Urinary bladder (tissue), 4 donors: ENCODE data around the gene COBL. TPM values are rescaled to one million over a fixed set of nuclear protein-coding genes. Genes with fewer than 3 reads are reported as not detected.

Experiments
- DNase-seq: peaks from one replicate; pipeline ENCODE4 v3.0.0-alpha.2; 2015; ENCODE audit errors: extremely low spot score
- H3K27ac ChIP-seq: one replicate; pipeline ENCODE4 v1.5.1; 2013; ENCODE audit warnings: low read depth, mild to moderate bottlenecking, moderate library complexity
- H3K36me3 ChIP-seq: one replicate; pipeline ENCODE4 v1.6.1; 2013; ENCODE audit warnings: mild to moderate bottlenecking, moderate library complexity; ENCODE audit not compliant: insufficient read depth
- H3K4me1 ChIP-seq: one replicate; pipeline ENCODE4 v1.6.1; 2013; ENCODE audit warnings: mild to moderate bottlenecking, moderate library complexity; ENCODE audit not compliant: insufficient read depth
- H3K4me3 ChIP-seq: one replicate; pipeline ENCODE4 v1.5.1; 2013; ENCODE audit warnings: low read depth, low read length
- WGBS: extraction: QIAGEN DNeasy Blood & Tissue Kit; methylation state at CpG from one replicate; pipeline ENCODE4 v1.1.7; 2013; 5-methylcytosine and 5-hydroxymethylcytosine counted together
- polyA plus RNA-seq: library from polyadenylated mRNA; stranded (reverse); fragments of 200-250 nt; gene quantifications from one replicate; pipeline ENCODE4 v1.2.3, GENCODE V29; 2013
- total RNA-seq: library from RNA; depleted of rRNA; stranded (reverse); fragments of >200 nt; gene quantifications from one replicate; pipeline ENCODE4 v1.2.3, GENCODE V29; 2014
- donor health status: healthy with polysubstance abuse.
- donor health status: healthy.

Gene COBL
- total and polyA plus RNA-seq, 2 donors, result 1.6 to 3.3 TPM

- no peak for DNase-seq
- no peak overlapping the region for H3K4me3 ChIP-seq
Observed at GRCh38 chr7:51317582-51317910, 937 bp upstream of the COBL start.

GRCh38 chr7:51316262-51316665, 345 bp downstream of the COBL start:
- DNase-seq, result no peak
- WGBS, result under 1% methylated on average over 46 of the region's 46 CpGs
- Histone ChIP-seq H3K27ac (no peak overlapping the region), H3K4me1 (no peaks in the 10 kb centered on the region), H3K36me3 (no peaks in the 10 kb centered on the region), H3K4me3 (peak overlapping the region; percentile 64)

More at GRCh38 chr7:51317582-51317910, 937 bp upstream of the COBL start:
- no peaks in the 10 kb centered on the region for H3K4me1 ChIP-seq
- WGBS, result 58% methylated on average over 8 of the region's 8 CpGs
- H3K27ac ChIP-seq, result no peak overlapping the region
- no peaks in the 10 kb centered on the region for H3K36me3 ChIP-seq

GRCh38 chr7:51315393-51316261, 982 bp downstream of the COBL start:
- H3K4me3 ChIP-seq, result peak overlapping the region; percentile 64
- DNase-seq, result no peak
- WGBS, result 7% methylated on average over 58 of the region's 58 CpGs
- no peaks in the 10 kb centered on the region for H3K36me3 ChIP-seq
- H3K27ac ChIP-seq, result no peak overlapping the region
- H3K4me1 ChIP-seq, result no peaks in the 10 kb centered on the region

GRCh38 chr7:51314726-51315125, 1.9 kb downstream of the COBL start:
- Histone ChIP-seq H3K4me1 (no peaks in the 10 kb centered on the region), H3K36me3 (no peaks in the 10 kb centered on the region), H3K4me3 (no peak overlapping the region), H3K27ac (no peak overlapping the region)
- no peak for DNase-seq
- 79% methylated on average over 4 of the region's 4 CpGs for WGBS

GRCh38 chr7:51313738-51314425, 2.7 kb downstream of the COBL start:
- Histone ChIP-seq H3K27ac (no peak overlapping the region), H3K4me1 (no peaks in the 10 kb centered on the region), H3K4me3 (no peak overlapping the region), H3K36me3 (no peaks in the 10 kb centered on the region)
- WGBS, result 68% methylated on average over 6 of the region's 6 CpGs
- no peak for DNase-seq

- H3K36me3 ChIP-seq, result no peaks in the 10 kb centered on the region
- H3K4me3 ChIP-seq, result no peak overlapping the region
- no peak for DNase-seq
- no peaks in the 10 kb centered on the region for H3K4me1 ChIP-seq
- 86% methylated on average over 5 of the region's 5 CpGs for WGBS
- H3K27ac ChIP-seq, result no peak overlapping the region
Observed at GRCh38 chr7:51312951-51313737, 3.5 kb downstream of the COBL start.

GRCh38 chr7:51311166-51311565, 5.4 kb downstream of the COBL start:
- no peaks in the 10 kb centered on the region for H3K36me3 ChIP-seq
- no peak for DNase-seq
- WGBS, result 93% methylated on average over 3 of the region's 3 CpGs
- no peak overlapping the region for H3K4me3 ChIP-seq
- H3K4me1 ChIP-seq, result no peaks in the 10 kb centered on the region
- no peak overlapping the region for H3K27ac ChIP-seq

GRCh38 chr7:51310131-51310583, 6.5 kb downstream of the COBL start:
- Histone ChIP-seq H3K4me3 (no peak overlapping the region), H3K4me1 (no peaks in the 10 kb centered on the region), H3K27ac (no peak overlapping the region), H3K36me3 (no peaks in the 10 kb centered on the region)
- 94% methylated on average over 3 of the region's 3 CpGs for WGBS
- no peak for DNase-seq

GRCh38 chr7:51309361-51310130, 7.1 kb downstream of the COBL start:
- Histone ChIP-seq H3K27ac (no peak overlapping the region), H3K4me3 (no peak overlapping the region), H3K4me1 (no peaks in the 10 kb centered on the region), H3K36me3 (no peaks in the 10 kb centered on the region)
- no peak for DNase-seq
- 84% methylated on average over 8 of the region's 8 CpGs for WGBS

- DNase-seq, result no peak
- Histone ChIP-seq H3K4me3 (no peak overlapping the region), H3K4me1 (no peaks in the 10 kb centered on the region), H3K36me3 (no peaks in the 10 kb centered on the region), H3K27ac (no peak overlapping the region)
- WGBS, result 58% methylated on average over 5 of the region's 5 CpGs
Observed at GRCh38 chr7:51308696-51309095, 7.9 kb downstream of the COBL start.

GRCh38 chr7:51308265-51308664, 8.3 kb downstream of the COBL start:
- Histone ChIP-seq H3K4me1 (no peaks in the 10 kb centered on the region), H3K36me3 (no peaks in the 10 kb centered on the region), H3K27ac (no peak overlapping the region), H3K4me3 (no peak overlapping the region)
- 54% methylated on average over 4 of the region's 4 CpGs for WGBS
- no peak for DNase-seq

GRCh38 chr7:51307651-51308210, 8.9 kb downstream of the COBL start:
- Histone ChIP-seq H3K4me1 (no peaks in the 10 kb centered on the region), H3K27ac (no peak overlapping the region), H3K36me3 (no peaks in the 10 kb centered on the region), H3K4me3 (no peak overlapping the region)
- no peak for DNase-seq
- 73% methylated on average over 8 of the region's 8 CpGs for WGBS

- Histone ChIP-seq H3K36me3 (no peaks in the 10 kb centered on the region), H3K4me1 (no peaks in the 10 kb centered on the region), H3K4me3 (no peak overlapping the region), H3K27ac (no peak overlapping the region)
- 95% methylated on average over 9 of the region's 9 CpGs for WGBS
- no peak for DNase-seq
Observed at GRCh38 chr7:51306761-51307160, 9.8 kb downstream of the COBL start.
